Activated naive CD4-positive, alpha-beta T cell treated with anti-CD3 and anti-CD28 coated beads, Interleukin-2, amount 50 U/mL, for 24 hours (primary cell): Measurements from ENCODE around the gene ULBP2.
"Not testable (repeated sequence)": the region's sequence is repeated elsewhere in the genome, so short reads cannot be mapped to it uniquely, and the experiment has no call there.

Experiments
- H3K27ac Mint-ChIP-seq: one replicate; pipeline ENCODE4 v1.8.0; 2021; ENCODE audit warnings: mild to moderate bottlenecking, mixed read lengths
- H3K27me3 Mint-ChIP-seq: one replicate; pipeline ENCODE4 v1.8.0; 2021; ENCODE audit warnings: mixed read lengths
- H3K36me3 Mint-ChIP-seq: one replicate; pipeline ENCODE4 v1.8.0; 2021; ENCODE audit warnings: mixed read lengths
- H3K4me1 Mint-ChIP-seq: one replicate; pipeline ENCODE4 v1.8.0; 2021; ENCODE audit warnings: mixed read lengths
- H3K4me3 Mint-ChIP-seq: one replicate; pipeline ENCODE4 v1.8.0; 2021; ENCODE audit warnings: mild to moderate bottlenecking, mixed read lengths
- H3K9me3 Mint-ChIP-seq: one replicate; pipeline ENCODE4 v1.8.0; 2021; ENCODE audit warnings: mixed read lengths

The ULBP2 gene

DNA sequence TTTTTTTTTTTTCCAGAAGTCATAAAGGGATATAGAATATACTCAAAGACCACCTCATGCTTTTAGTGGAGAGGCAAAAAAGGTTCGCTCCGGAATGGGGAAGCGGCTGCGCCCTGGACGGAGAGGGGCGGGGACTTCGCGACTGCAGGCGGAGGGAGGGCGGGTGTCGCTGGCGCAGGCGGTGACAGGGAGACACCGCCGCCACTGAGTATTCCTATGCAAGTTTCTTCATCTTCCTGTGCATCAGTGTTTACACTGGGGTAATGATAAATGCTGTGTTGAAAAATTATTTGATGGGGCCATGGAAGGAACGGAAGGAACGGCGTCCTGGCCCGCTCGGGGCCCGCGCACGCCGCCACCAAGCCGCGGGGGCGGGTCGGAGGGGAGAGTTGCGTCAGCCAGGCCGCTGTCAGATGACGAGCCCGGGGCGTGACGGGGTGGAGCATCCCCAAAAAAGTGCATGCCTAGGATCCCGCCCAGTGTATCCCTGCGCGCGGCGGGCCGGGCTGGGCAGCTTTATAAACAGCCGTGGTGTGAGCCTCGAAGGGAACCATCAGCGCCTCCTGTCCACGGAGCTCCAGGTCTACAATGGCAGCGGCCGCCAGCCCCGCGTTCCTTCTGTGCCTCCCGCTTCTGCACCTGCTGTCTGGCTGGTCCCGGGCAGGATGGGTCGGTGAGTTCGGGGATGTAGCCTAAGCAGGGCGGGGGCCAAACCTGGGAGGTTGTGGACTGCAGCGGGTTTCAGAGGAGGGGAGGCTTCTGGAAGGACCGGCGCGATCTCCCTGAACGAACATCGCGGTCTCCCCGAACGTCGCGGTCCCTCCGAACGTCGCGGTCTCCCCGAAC, 21.9 kb downstream of the ULBP2 start, which contains the start of gene ULBP1:
Gene ULBP1, plus strand, starts transcription at position 482 of the 846 bp plus-strand sequence. Its CDS starts 107 bp downstream, at position 589.
- H3K4me3 Mint-ChIP-seq, result peak within 1 kb of the TSS; percentile 96
- peak within 1 kb of the TSS; percentile 95 for H3K27ac Mint-ChIP-seq

DNA sequence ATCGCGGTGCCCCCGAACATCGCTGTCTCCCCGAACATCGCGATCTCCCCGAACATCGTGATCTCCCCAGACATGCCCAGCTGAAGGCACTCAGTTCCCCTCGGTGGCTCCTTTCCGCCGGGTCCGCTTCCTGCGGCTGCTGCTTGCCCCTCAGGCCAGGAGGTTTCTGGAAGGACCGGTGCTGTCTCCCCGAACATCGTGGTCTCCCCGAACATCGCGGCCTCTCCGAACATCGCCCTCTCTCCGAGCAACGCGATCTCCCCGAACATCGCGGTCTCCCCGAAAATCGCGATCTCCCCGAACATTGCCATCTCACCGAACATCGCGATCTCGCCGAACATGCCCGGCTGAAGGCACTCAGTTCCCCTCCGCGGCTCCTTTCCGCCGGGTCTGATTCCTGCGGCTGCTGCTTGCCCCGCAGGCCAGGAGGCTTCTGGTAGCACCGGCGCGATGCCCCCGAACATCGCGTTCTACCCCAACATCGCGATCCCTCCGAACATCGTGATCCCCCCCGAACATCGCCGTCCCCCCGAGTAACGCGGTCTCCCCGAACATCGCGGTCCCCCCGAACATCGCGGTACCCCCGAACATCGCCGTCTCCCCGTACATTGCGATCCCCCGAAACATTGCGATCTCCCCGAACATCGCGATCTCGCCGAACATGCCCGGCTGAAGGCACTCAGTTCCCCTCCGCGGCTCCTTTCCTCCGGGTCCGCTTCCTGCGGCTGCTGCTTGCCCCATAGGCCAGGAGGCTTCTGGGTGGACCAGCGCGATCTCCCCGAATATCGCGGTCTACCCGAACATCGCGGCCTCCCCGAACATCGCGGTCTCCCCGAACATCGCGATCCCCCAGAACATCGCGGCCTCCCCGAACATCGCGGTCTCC, 22.7 kb downstream of the ULBP2 start:
- H3K27ac Mint-ChIP-seq, result peak overlapping the region; percentile 95
- H3K4me3 Mint-ChIP-seq, result peak overlapping the region; percentile 96
- peaks cover 47% of the 10 kb centered on the region for H3K27me3 Mint-ChIP-seq
- H3K36me3 Mint-ChIP-seq, result no peaks in the 10 kb centered on the region
- no peaks in the 10 kb centered on the region for H3K9me3 Mint-ChIP-seq
- H3K4me1 Mint-ChIP-seq, result peaks cover 30% of the 10 kb centered on the region

More for the DNA sequence above, 21.9 kb downstream of the ULBP2 start, which contains the start of gene ULBP1:
- H3K27me3 Mint-ChIP-seq, result peaks cover 47% of the 10 kb centered on the region
- H3K36me3 Mint-ChIP-seq, result no peaks in the 10 kb centered on the region
- no peaks in the 10 kb centered on the region for H3K9me3 Mint-ChIP-seq
- H3K4me1 Mint-ChIP-seq, result peaks cover 30% of the 10 kb centered on the region

DNA sequence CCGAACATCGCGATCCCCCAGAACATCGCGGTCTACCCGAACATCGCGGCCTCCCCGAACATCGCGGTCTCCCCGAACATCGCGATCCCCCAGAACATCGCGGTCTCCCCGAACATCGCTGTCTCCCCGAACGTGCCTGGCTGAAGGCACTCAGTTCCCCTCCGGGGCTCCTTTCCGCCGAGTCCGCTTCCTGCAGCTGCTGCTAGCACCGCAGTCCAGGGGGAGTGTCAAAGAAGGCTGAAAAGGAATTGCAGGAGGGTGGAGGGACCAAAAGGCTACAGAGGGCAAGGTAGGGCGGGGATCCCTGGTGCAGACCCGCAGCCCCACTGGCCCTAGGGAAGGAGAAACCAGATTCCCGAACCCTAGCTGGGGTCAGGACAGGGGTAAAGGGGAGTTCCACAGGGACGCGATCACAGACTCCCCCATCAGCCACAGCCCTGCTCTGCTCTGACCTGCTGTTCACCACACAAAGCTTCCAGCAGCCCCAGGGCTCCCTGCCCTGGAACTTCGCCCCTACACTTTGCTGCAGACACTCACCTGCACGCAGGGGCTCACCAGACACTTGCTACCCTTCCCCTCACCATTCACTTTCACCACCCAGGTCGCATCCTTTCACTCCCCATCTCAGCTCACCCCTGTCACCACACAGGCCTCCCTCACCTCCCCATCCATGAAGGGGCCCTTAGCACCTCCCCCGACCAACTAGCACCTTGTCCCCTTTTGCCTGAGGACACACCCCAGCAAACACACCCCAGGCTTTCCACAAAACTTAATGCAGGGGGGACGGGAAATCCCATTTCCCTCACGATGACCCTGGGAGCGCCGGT, 23.6 kb downstream of the ULBP2 start:
- no peaks in the 10 kb centered on the region for H3K36me3 Mint-ChIP-seq
- H3K27ac Mint-ChIP-seq, result peak overlapping the region; percentile 55
- peaks cover 30% of the 10 kb centered on the region for H3K4me1 Mint-ChIP-seq
- H3K4me3 Mint-ChIP-seq, result peak overlapping the region; percentile 96
- peaks cover 51% of the 10 kb centered on the region for H3K27me3 Mint-ChIP-seq
- no peaks in the 10 kb centered on the region for H3K9me3 Mint-ChIP-seq

DNA sequence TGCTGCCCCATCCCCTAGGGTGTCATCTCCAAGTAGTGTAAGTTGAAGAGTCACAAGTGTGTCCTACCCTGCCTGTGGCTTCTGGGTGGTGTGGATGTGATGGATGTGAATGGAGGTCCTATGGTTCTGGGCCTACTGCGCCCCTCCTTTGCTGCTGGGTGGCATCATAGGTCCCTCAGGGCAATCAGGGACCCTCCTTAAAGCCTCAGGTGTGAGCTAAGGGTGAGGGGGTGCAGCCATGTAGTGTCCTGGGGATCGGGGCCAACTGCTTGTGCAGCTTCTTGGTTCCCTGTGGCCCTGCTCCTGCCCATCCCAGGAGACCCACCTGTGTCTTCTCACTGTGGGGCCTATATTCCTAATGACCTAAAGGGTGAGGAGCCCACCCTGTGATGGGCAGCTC, 24.5 kb downstream of the ULBP2 start:
- Mint-ChIP-seq H3K4me1 (peaks cover 30% of the 10 kb centered on the region), H3K4me3 (peak overlapping the region; percentile 96), H3K27me3 (peaks cover 48% of the 10 kb centered on the region), H3K27ac (peak overlapping the region; percentile 24)
- H3K36me3 Mint-ChIP-seq, H3K9me3 Mint-ChIP-seq: not testable (repeated sequence)

DNA sequence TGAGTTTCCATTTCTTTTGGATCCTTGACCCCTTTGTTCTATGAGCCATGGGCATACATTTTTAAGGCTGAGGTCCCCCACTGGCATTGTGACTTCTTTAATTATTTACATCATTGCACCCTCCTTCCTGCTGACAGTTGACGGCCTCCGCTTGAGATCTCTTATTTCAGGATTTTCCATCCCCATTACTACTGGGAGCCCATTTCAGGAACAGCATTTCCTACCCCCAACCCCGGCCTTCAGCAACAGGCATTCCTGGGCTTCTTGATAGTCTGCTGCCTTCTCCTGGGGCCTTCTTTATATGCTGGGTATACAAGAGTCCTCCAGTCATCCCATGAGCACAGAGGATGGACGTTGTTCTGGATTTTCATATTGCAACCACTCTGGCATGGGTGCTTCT, 25.8 kb downstream of the ULBP2 start:
- Mint-ChIP-seq H3K4me1 (peaks cover 27% of the 10 kb centered on the region), H3K27ac (no peak overlapping the region)

DNA sequence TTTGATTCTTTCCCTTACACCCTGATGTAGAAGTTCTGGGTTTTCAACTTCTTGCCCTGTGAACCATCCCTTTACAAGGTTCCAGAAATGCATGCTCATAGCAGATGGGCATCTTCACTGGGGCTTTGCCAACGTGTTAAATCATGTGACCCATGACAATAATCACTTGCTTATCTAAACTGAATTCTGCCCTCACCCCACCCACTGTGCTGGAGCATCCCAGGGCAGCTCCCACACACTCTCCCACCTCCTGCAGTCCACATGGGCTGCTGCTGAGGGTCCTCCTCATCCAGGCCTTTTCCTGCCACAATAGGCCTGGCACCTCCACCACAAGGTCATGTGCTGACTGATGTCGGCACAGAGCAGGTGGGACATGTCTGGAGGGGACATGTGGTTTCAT, 26.2 kb downstream of the ULBP2 start:
- not testable (repeated sequence) for H3K4me3 Mint-ChIP-seq, H3K36me3 Mint-ChIP-seq, H3K27ac Mint-ChIP-seq, H3K9me3 Mint-ChIP-seq
- H3K4me1 Mint-ChIP-seq, result peaks cover 26% of the 10 kb centered on the region
- H3K27me3 Mint-ChIP-seq, result peaks cover 50% of the 10 kb centered on the region

More for the DNA sequence above, 25.8 kb downstream of the ULBP2 start:
- no peaks in the 10 kb centered on the region for H3K36me3 Mint-ChIP-seq
- H3K27me3 Mint-ChIP-seq, result peaks cover 49% of the 10 kb centered on the region
- no peaks in the 10 kb centered on the region for H3K9me3 Mint-ChIP-seq
- no peak overlapping the region for H3K4me3 Mint-ChIP-seq

DNA sequence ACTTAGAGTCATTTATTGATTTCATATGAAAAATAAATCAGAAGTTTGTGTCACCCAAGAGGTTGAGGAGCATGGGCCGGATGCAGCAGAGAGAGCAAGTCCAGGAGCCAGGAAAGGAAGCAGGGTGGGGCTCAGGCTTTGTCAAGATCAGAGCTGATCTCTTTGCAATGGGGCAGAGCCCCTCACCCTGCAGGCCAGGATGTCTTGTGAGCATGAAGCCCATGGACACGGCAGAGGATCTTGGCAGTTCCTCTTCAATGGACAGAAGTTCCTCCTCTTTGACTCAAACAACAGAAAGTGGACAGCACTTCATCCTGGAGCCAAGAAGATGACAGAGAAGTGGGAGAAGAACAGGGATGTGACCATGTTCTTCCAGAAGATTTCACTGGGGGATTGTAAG, 27.1 kb downstream of the ULBP2 start:
- H3K27ac Mint-ChIP-seq, H3K36me3 Mint-ChIP-seq, H3K4me3 Mint-ChIP-seq, H3K9me3 Mint-ChIP-seq: not testable (repeated sequence)
- Mint-ChIP-seq H3K27me3 (peaks cover 46% of the 10 kb centered on the region), H3K4me1 (peaks cover 18% of the 10 kb centered on the region)

DNA sequence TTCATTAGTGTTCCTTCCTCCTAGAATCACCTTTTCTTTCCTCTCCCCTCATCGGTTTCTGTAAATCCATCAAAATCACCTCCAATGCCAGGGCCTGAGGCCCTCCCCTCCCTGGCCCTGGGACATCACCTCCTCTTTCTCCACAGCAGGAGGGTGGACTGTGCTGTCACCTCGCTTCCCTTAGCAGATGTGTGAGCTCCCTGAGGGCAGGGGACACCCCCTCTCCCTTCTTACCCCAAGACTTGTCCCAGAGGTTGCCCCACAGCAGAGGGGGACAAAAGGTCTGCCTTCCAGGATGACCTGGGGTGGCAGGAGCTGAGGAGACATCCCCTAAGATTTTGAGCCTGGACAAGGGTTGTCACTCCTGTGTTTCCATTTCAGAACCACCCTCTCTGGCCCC, 27.8 kb downstream of the ULBP2 start:
- H3K27ac Mint-ChIP-seq, result no peak overlapping the region
- no peaks in the 10 kb centered on the region for H3K9me3 Mint-ChIP-seq
- H3K4me1 Mint-ChIP-seq, result peaks cover 12% of the 10 kb centered on the region
- no peaks in the 10 kb centered on the region for H3K36me3 Mint-ChIP-seq
- H3K27me3 Mint-ChIP-seq, result peaks cover 47% of the 10 kb centered on the region
- H3K4me3 Mint-ChIP-seq, result no peak overlapping the region

DNA sequence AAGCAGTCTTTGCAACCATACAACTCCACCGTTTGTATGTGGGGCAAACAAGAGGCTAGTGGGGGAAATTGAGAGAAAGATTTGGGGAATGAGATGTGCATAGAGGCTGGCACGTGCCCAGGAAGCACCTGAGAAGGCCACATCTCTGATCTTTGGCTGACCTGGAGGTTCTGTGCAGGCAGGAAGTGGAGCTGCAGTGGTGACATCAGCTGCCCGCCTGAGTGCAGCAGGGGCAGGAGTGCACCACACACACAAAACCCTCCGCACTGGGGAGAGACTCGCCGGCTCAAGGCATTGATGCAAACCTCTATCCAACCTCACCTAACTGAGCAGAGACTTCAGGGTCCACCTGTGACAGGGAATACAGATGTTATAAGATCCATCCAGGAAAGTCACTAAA, 32.6 kb downstream of the ULBP2 start:
- H3K9me3 Mint-ChIP-seq, H3K4me3 Mint-ChIP-seq, H3K27ac Mint-ChIP-seq, H3K4me1 Mint-ChIP-seq, H3K36me3 Mint-ChIP-seq: not testable (repeated sequence)
- peaks cover 43% of the 10 kb centered on the region for H3K27me3 Mint-ChIP-seq

DNA sequence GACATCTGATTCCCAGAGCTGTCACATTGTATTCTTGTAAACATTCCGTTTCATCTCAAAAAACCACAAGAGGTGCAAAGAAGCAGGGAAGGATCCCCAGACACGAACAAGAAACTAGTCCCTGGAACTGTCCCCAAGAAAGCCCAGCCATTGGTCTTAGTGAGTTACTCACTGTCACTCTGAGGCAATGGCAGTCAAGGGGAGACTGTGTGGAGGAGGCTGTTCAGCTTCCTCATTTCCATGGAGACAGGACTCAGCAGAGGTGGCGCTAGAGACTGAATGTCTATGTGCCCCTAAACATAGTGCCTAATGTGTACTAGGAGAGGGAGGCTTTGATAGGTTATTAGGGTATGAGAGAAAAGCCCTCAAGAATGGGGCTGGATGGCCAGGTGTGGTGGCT, 33.0 kb downstream of the ULBP2 start:
- Mint-ChIP-seq H3K27ac (no peak overlapping the region), H3K9me3 (no peaks in the 10 kb centered on the region), H3K27me3 (peaks cover 41% of the 10 kb centered on the region), H3K4me3 (no peak overlapping the region), H3K36me3 (no peaks in the 10 kb centered on the region), H3K4me1 (no peaks in the 10 kb centered on the region)

DNA sequence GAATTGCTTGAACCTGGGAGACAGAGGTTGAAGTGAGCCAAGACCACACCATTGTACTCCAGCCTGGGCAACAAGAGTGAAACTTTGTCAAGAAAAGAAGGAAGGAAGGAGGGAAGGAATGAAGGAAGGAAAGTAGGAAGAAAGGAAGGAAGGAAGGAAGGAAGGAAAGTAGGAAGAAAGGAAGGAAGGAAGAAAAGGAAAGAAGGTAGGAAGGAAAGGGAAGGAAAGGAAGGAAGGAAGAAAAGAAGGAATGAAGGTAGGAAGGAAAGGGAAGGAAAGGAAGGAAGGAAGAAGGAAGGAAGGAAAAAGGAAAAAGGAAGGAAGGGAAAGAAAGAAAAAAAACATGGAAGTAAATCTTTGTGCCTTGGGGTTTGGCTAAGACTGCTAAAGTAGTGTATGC, 33.6 kb downstream of the ULBP2 start:
- no peaks in the 10 kb centered on the region for H3K4me1 Mint-ChIP-seq
- no peak overlapping the region for H3K4me3 Mint-ChIP-seq
- no peaks in the 10 kb centered on the region for H3K36me3 Mint-ChIP-seq
- peak overlapping the region; percentile 18 for H3K27ac Mint-ChIP-seq
- H3K27me3 Mint-ChIP-seq, result peaks cover 39% of the 10 kb centered on the region
- no peaks in the 10 kb centered on the region for H3K9me3 Mint-ChIP-seq

DNA sequence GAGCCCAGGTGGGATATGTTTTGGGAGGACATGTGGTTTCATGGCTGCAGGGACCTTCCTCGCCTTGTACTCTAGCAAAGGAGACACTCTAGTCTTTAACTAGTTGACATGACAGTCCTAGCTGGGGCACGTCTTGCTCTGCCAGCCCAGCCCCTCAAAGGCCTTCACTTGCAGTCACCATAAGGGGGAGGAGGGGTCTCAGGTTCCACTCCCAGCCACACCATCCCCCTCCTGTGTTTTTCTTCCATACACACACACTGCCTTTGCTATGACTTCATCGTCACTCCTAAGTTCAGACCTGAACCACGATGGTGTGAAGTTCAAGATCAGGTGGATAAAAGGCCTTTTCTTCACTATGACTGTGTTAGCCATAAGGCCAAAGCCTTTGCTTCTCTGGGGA, 35.4 kb downstream of the ULBP2 start:
- no peaks in the 10 kb centered on the region for H3K9me3 Mint-ChIP-seq
- H3K4me3 Mint-ChIP-seq, result no peak overlapping the region
- no peaks in the 10 kb centered on the region for H3K36me3 Mint-ChIP-seq
- peaks cover 41% of the 10 kb centered on the region for H3K27me3 Mint-ChIP-seq
- H3K4me1 Mint-ChIP-seq, result no peaks in the 10 kb centered on the region
- no peak overlapping the region for H3K27ac Mint-ChIP-seq

DNA sequence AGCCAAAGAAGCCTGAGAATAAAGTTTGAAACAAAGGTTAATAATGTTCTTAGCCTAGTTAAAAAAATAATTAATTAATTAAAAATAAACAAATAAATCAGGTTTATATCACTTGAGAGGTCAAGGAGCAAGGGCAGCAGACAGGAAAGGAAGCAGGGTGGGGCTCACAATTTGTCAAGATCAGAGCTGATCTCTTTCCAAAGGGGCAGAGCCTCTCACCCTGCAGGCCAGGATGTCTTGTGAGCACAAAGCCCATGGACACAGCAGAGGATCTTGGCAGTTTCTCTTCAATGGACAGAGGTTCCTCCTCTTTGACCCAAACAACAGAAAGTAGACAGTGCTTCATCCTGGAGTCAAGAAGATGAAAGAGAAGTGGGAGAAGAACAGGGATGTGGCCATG, 36.8 kb downstream of the ULBP2 start:
- H3K4me1 Mint-ChIP-seq, result no peaks in the 10 kb centered on the region
- H3K27me3 Mint-ChIP-seq, result peaks cover 43% of the 10 kb centered on the region
- no peaks in the 10 kb centered on the region for H3K36me3 Mint-ChIP-seq
- H3K27ac Mint-ChIP-seq, result no peak overlapping the region
- H3K9me3 Mint-ChIP-seq, result no peaks in the 10 kb centered on the region
- H3K4me3 Mint-ChIP-seq, result no peak overlapping the region

DNA sequence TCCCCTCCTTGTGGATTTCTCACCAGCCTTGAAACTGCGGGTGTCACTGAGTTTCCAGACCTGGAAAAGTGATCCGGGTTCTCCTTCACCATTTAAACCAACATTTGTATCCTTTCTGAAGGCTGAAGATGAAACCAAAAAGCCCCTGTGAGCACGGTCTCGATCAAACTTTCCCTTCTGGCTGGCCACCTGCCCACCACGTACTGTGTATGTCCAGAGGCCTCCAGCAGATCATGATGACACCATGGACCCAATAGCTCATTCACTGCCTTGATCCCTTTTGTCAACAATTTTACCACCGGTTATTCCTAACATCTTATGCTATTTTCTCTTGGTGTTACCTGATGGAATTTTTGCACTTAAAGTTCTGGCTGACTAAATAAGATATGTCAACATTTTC, 37.5 kb downstream of the ULBP2 start:
- Mint-ChIP-seq H3K27me3 (peaks cover 40% of the 10 kb centered on the region), H3K36me3 (no peaks in the 10 kb centered on the region), H3K4me3 (no peak overlapping the region), H3K27ac (peak overlapping the region; percentile 9), H3K4me1 (no peaks in the 10 kb centered on the region), H3K9me3 (no peaks in the 10 kb centered on the region)

DNA sequence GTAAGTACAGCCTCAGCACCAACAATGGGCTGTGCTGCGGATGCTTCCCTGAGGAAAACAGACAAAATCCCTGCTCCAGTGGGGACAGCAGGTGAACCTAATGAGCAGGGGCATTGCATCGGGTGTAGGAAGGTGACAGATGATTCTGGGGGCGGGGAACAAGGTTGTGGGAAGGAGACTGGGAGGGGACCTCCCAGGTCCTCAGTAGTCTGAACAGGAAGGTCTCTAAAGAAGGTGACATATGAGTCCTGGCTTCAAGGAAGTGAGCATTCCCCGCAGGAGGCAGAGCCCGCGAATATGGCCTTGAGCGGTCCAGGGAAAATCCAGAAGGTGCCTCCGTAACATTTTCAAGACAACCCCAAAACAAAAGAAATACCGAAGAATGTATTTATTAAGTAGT, 41.3 kb downstream of the ULBP2 start:
- H3K27ac Mint-ChIP-seq, result no peak overlapping the region

More for the DNA sequence above, 41.3 kb downstream of the ULBP2 start:
- Mint-ChIP-seq H3K9me3 (peaks cover 5% of the 10 kb centered on the region), H3K4me1 (no peaks in the 10 kb centered on the region), H3K36me3 (peaks cover 2% of the 10 kb centered on the region), H3K27me3 (peaks cover 59% of the 10 kb centered on the region), H3K4me3 (no peak overlapping the region)
